Sigmoid colon (tissue), 4 donors: ENCODE data around the gene KRTAP12-4.

Experiments
- CTCF ChIP-seq, 4 experiments: fragments of 450-650 bp in 3 of 4; fragments of 200-600 bp in 1 of 4; IDR thresholded peaks; one replicate each; pipeline ENCODE4 v1.5.1; 2016 to 2019; ENCODE audit warnings: antibody characterized with exemption in 4 of 4, mild to moderate bottlenecking in 3 of 4, moderate library complexity in 2 of 4
- EP300 ChIP-seq, 4 donors: sonication (generic); formaldehyde crosslinking; IDR thresholded peaks; one replicate each; pipeline ENCODE4 v1.6.1; 2017; ENCODE audit warnings: antibody characterized with exemption in 4 of 4
- POLR2A ChIP-seq, 2 donors: fragments of 450-650 bp; IDR thresholded peaks; one replicate each; pipeline ENCODE4 v1.6.1; 2016; ENCODE audit warnings: antibody characterized with exemption in 2 of 2, mild to moderate bottlenecking in 2 of 2, moderate library complexity in 2 of 2

DNA sequence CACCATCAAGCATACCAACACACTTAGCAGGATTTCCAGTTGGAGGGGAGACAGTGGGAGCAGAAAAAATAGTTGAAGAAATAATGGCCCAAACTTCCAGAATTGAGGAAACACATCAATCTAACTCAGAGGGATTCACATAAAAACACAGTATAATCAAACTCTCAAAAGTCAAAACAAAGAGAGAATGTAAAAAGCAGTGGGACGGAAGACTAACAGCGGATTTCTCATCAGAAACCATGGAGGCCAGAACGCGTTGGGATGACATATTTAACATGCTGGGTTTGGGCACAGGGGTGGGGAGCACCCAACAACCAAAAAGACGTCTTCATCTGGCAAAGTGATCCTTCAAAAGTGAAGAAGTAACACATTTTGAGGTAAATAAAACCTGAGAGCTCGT is 34.6 kb downstream of the KRTAP12-4 start:
- TF ChIP-seq CTCF (IDR thresholded peaks at IDR 0.05) (no peak), EP300 (IDR thresholded peaks at IDR 0.05) (no peak), POLR2A (IDR thresholded peaks at IDR 0.05) (no peak)
